ENCODE data around the gene CHTOP. TPM values are rescaled to one million over a fixed set of nuclear protein-coding genes. Genes with fewer than 3 reads are reported as not detected.

Gene CHTOP
- polyA plus RNA-seq, 1 of the 3 experiments (the other 2 are of a cell fraction), result 84.9 TPM

GRCh38 chr1:153642161-153642560 is 8.3 kb downstream of the CHTOP start (continued):
- TF ChIP-seq FOXM1 (IDR thresholded peaks at IDR 0.05; ENCODE audit: low read depth) (no peak), MEF2A (IDR thresholded peaks at IDR 0.05; ENCODE audit: borderline replicate concordance, low read depth) (no peak), FOXJ3 (CRISPR knock-in tag; IDR thresholded peaks at IDR 0.05) (no peak), TEAD4 (IDR thresholded peaks at IDR 0.05; ENCODE audit: borderline replicate concordance, insufficient read depth) (no peak), FOSL2 (IDR thresholded peaks at IDR 0.05; ENCODE audit: borderline replicate concordance, low read depth) (no peak), EZH2phosphoT487 (IDR thresholded peaks at IDR 0.05; ENCODE audit: borderline replicate concordance, low read depth) (no peak), SMC3 (IDR thresholded peaks at IDR 0.05; ENCODE audit: low read depth, low read length) (no peak), EP300 (IDR thresholded peaks at IDR 0.05; ENCODE audit: borderline replicate concordance in 1 of 2, low read depth in 1 of 2, low read length in 1 of 2) (no peak), IRF3 (IDR thresholded peaks at IDR 0.05; ENCODE audit: low read depth, low read length) (no peak)

- DNase-seq, result no peak
- H3K27me3 ChIP-seq (ENCODE audit: insufficient read depth), result no peaks in the 10 kb centered on the region
- no peak overlapping the region for H2AFZ ChIP-seq (ENCODE audit: low read depth)
- no peaks in the 10 kb centered on the region for H3K9me2 ChIP-seq
- H3K9ac ChIP-seq, result no peak overlapping the region
- ChIA-PET POLR2A (no interaction called here), CTCF (interaction anchor here (1.0 to 2.0 kb wide), 3 partner anchors 9 to 132 kb away, joined by 3 to 16 read pairs (median 4); partner anchors contain the start of genes CHTOP and SNAPIN)
- H3K4me3 ChIP-seq (ENCODE audit: low read depth in 2 of 2, low read length in 1 of 2), result no peak overlapping the region
- peaks cover 73 to 82% of the 10 kb centered on the region in 2 experiments for H3K36me3 ChIP-seq (replicated peaks in 1 of 2; ENCODE audit: control insufficient read depth in 1 of 2, insufficient read depth in 2 of 2, low read length in 1 of 2)
- no peaks in the 10 kb centered on the region for H3K4me1 ChIP-seq (ENCODE audit: control insufficient read depth in 1 of 2, insufficient read depth in 2 of 2, low read depth in 1 of 2, low read length in 1 of 2)
- no peaks in the 10 kb centered on the region for H3K9me3 ChIP-seq
- no peaks in the 10 kb centered on the region for H4K20me1 ChIP-seq (ENCODE audit: insufficient read depth)
- TF ChIP-seq RXRA (IDR thresholded peaks at IDR 0.05; ENCODE audit: borderline replicate concordance, low read depth) (no peak), TAF1 (IDR thresholded peaks at IDR 0.05; ENCODE audit: borderline replicate concordance, low read depth, low read length) (no peak)
- 98% methylated on average over 11 of the region's 11 CpGs for WGBS (ENCODE audit: low lambda C conversion rate)
- H3K27ac ChIP-seq (ENCODE audit: low read depth in 2 of 2, low read length in 1 of 2), result no peak overlapping the region
- H3F3A ChIP-seq (replicated peaks; ENCODE audit: insufficient read depth), result peaks cover 35% of the 10 kb centered on the region
- peaks cover 51% of the 10 kb centered on the region for H3K79me2 ChIP-seq (ENCODE audit: insufficient read depth)
- H3K4me2 ChIP-seq, result no peak overlapping the region
These were observed 9.2 kb downstream of the CHTOP start for GRCh38 chr1:153643100-153643499.

- Histone ChIP-seq H3K4me2 (no peak overlapping the region), H3K27me3 (ENCODE audit: insufficient read depth) (no peaks in the 10 kb centered on the region), H3K9me3 (no peaks in the 10 kb centered on the region), H2AFZ (ENCODE audit: low read depth) (no peak overlapping the region), H3F3A (replicated peaks; ENCODE audit: insufficient read depth) (peaks cover 35% of the 10 kb centered on the region), H3K9ac (no peak overlapping the region), H3K79me2 (ENCODE audit: insufficient read depth) (peaks cover 44% of the 10 kb centered on the region), H3K27ac (ENCODE audit: low read depth in 2 of 2, low read length in 1 of 2) (no peak overlapping the region), H3K36me3 (replicated peaks in 1 of 2; ENCODE audit: control insufficient read depth in 1 of 2, insufficient read depth in 2 of 2, low read length in 1 of 2) (peaks cover 66 to 75% of the 10 kb centered on the region in 2 experiments), H3K4me1 (ENCODE audit: control insufficient read depth in 1 of 2, insufficient read depth in 2 of 2, low read depth in 1 of 2, low read length in 1 of 2) (no peaks in the 10 kb centered on the region), H3K9me2 (no peaks in the 10 kb centered on the region), H4K20me1 (ENCODE audit: insufficient read depth) (no peaks in the 10 kb centered on the region), H3K4me3 (ENCODE audit: low read depth in 2 of 2, low read length in 1 of 2) (no peak overlapping the region)
- DNase-seq, result no peak
- TF ChIP-seq IRF3 (IDR thresholded peaks at IDR 0.05; ENCODE audit: low read depth, low read length) (no peak), TCF12 (IDR thresholded peaks at IDR 0.05) (no peak), FOXJ3 (CRISPR knock-in tag; IDR thresholded peaks at IDR 0.05) (no peak), NFIC (IDR thresholded peaks at IDR 0.05; ENCODE audit: borderline replicate concordance) (no peak), EZH2phosphoT487 (IDR thresholded peaks at IDR 0.05; ENCODE audit: borderline replicate concordance, low read depth) (no peak), JUND (IDR thresholded peaks at IDR 0.05) (no peak), RXRA (IDR thresholded peaks at IDR 0.05; ENCODE audit: borderline replicate concordance, low read depth) (no peak), YY1 (IDR thresholded peaks at IDR 0.05; ENCODE audit: low read depth) (no peak), CHD2 (IDR thresholded peaks at IDR 0.05; ENCODE audit: low read length, partially characterized antibody) (no peak), RAD21 (IDR thresholded peaks at IDR 0.05; ENCODE audit: low read length) (no peak)
- CTCF ChIA-PET, result interaction anchor here (0.8 to 2.0 kb wide), 4 partner anchors 10 to 133 kb away, joined by 3 to 16 read pairs (median 4); partner anchors contain the start of genes CHTOP and SNAPIN
- POLR2A ChIA-PET, result interaction anchor here (6.4 kb wide), 1 partner anchor 9 kb away, joined by 32 read pairs; the partner anchor contains the start of gene CHTOP
These were observed 9.9 kb downstream of the CHTOP start for GRCh38 chr1:153643816-153644215.
